ENCODE measurements around the gene ACSM5. TPM values are rescaled to one million over a fixed set of nuclear protein-coding genes. Genes with fewer than 3 reads are reported as not detected.

Gene ACSM5
- total RNA-seq, 1 donor, result not detected

DNA sequence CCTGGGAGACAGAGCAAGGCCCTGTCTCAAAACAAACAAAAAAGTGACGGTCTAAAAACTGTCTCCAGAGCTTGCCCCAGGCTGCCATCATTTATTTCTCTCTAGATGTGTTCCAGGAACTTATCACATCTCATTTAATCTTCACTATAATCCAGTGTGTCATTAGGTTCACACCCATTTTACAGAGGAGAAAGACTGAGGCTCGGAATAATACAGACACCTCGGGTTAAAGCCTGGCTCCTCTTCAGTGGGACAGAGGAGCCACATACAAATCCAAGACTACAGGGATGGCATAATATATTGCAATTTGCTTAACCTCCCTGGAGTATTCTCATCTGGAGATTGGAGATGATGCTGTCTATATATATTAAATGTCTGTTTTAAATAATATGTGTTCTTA lies 10.7 kb upstream of the ACSM5 start:
- no peak overlapping the region for H3K4me3 ChIP-seq (ENCODE audit: low read depth, low read length)
- no peak for DNase-seq (ENCODE audit: low read depth)
- TF ChIP-seq, protein P1, sequence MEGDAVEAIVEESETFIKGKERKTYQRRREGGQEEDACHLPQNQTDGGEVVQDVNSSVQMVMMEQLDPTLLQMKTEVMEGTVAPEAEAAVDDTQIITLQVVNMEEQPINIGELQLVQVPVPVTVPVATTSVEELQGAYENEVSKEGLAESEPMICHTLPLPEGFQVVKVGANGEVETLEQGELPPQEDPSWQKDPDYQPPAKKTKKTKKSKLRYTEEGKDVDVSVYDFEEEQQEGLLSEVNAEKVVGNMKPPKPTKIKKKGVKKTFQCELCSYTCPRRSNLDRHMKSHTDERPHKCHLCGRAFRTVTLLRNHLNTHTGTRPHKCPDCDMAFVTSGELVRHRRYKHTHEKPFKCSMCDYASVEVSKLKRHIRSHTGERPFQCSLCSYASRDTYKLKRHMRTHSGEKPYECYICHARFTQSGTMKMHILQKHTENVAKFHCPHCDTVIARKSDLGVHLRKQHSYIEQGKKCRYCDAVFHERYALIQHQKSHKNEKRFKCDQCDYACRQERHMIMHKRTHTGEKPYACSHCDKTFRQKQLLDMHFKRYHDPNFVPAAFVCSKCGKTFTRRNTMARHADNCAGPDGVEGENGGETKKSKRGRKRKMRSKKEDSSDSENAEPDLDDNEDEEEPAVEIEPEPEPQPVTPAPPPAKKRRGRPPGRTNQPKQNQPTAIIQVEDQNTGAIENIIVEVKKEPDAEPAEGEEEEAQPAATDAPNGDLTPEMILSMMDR (IDR thresholded peaks at IDR 0.05; ENCODE audit: insufficient read depth, low read length), result no peak

DNA sequence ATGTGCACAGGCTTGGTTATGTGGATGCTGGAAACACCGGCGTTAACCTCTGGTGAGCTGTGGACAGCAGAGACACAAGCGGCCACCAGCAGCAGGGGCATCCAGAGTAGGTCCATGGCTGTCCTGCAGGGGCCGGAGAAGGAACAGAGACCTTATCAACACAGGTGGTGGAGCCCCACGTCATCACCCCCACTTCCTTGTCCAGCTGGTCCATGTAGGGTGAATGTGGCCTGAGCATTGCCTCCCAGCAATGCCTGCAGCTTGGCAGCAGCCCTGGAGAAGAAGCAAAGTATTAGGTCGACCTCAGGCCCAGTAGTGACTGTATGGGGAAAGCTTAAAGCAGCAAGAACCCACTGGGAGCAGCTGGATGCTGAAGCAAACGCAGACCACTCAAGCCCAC lies 10.1 kb upstream of the ACSM5 start:
- no peak for DNase-seq (ENCODE audit: low read depth)
- no peak overlapping the region for H3K4me3 ChIP-seq (ENCODE audit: low read depth, low read length)
- TF ChIP-seq, protein P1 (IDR thresholded peaks at IDR 0.05; ENCODE audit: insufficient read depth, low read length), result no peak

DNA sequence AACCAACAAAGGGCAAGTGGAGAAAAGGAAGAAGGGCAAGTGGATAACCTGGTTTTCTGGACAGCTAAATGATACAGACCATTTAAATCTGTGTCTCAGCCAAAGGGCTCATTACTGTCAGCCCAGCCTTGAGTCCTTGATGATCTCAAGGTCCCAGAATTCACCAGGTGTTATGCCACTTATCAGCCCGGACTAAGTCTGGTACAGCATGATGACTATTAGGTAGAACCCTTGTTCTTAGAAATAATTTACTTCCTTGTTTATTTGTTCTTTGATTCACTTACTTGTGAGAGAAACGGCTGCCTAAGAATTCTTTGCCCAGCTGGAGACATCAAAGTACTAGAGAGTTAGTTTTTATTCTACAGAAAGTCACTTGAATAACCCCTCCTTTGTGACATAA lies 8.3 kb upstream of the ACSM5 start:
- DNase-seq (ENCODE audit: low read depth), result no peak
- TF ChIP-seq, protein P1 (IDR thresholded peaks at IDR 0.05; ENCODE audit: insufficient read depth, low read length), result no peak
- no peak overlapping the region for H3K4me3 ChIP-seq (ENCODE audit: low read depth, low read length)

DNA sequence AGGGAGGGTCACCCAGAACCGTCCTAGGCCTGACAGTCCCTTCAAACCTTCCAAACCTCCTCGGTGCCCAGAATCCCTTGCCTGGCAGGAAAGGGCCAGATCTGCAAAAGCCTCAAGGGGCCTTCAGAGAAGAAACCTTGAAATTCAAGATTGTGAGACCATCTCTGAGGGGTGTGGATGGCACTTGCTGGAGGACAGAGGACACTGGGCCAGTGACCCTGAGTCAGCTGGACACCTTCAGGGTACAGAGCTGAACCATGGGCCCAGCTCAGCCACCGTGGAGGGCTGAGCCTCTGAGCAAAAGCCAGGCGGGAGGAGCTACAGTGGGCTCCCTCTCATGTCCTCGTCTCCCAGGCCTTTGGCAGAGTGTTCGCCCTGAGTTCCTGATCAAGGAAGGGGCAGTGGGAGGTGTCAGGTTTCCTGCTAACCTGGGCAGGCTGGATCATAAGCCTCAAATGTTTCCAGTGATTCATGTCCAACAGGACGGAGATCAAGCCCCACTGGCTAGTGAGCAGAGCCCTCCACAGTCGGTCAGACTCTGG lies 7.8 kb upstream of the ACSM5 start:
- TF ChIP-seq, protein P1 (IDR thresholded peaks at IDR 0.05; ENCODE audit: insufficient read depth, low read length), result no peak
- H3K4me3 ChIP-seq (ENCODE audit: low read depth, low read length), result no peak overlapping the region
- no peak for DNase-seq (ENCODE audit: low read depth)

DNA sequence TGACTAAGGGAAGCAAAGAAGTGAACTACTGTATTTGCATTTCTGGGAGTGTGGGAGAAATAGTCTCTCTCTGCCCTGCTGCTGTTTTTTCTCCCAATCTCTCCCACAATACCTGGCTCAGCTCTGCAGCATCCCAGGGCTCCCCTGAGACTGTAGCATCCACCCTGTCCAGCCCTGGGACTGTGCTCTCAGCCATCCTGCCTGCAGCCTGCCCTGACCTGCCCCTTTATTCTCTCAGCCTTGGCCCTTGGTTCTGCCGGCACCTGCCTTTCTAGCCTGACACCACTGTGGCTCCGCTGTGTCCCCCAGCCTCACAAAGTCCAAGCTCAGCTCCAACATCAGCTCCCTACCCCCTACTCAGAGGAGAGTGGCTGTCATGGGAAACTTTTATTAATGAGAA lies 6.7 kb upstream of the ACSM5 start:
- no peak overlapping the region for H3K4me3 ChIP-seq (ENCODE audit: low read depth, low read length)
- no peak for DNase-seq (ENCODE audit: low read depth)
- TF ChIP-seq, protein P1 (IDR thresholded peaks at IDR 0.05; ENCODE audit: insufficient read depth, low read length), result no peak

DNA sequence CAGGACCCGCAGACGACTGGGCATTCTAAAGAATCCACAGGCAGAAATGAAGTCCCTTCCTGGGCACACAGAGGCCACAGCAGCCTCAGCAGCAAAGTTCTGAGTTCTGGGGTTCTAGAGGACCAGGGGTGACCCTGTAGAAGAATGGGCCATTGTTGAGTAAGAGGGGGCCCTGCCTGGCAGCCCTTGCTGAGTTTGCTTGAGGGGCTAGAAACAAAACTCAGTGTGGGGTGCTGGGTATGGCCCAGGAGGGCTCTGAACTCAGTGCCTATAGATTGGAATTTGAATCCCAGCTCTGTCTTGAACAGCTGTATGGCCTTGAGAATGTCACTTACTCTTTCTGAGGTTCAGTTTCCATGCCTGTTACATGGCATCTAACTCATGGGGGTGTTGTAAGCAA lies 4.7 kb upstream of the ACSM5 start, which contains the start of gene PDILT:
PDILT (minus strand) TSS at position 101 of the 400 bp plus-strand sequence. CDS start 5,437 bp downstream, outside the sequence.
- DNase-seq (ENCODE audit: low read depth), result no peak
- H3K4me3 ChIP-seq (ENCODE audit: low read depth, low read length), result no peak within 1 kb of the TSS
- TF ChIP-seq, protein P1 (IDR thresholded peaks at IDR 0.05; ENCODE audit: insufficient read depth, low read length), result no peak

Measured in fibroblast of the aortic adventitia (primary cell).